ENCODE measurements around the gene TMEM250.

GRCh38 chr9:136115206-136115605 lies 3.5 kb downstream of the TMEM250 start:
- TF ChIP-seq CTCF (IDR thresholded peaks at IDR 0.05), result no peak
- TF ChIP-seq POLR2A (IDR thresholded peaks at IDR 0.05), result no peak
- TF ChIP-seq POLR2AphosphoS5 (IDR thresholded peaks at IDR 0.05), result no peak

Measured in sigmoid colon (tissue), 4 donors.